Measurements from ENCODE around the gene ATG5. TPM values are rescaled to one million over a fixed set of nuclear protein-coding genes. Genes with fewer than 3 reads are reported as not detected.
"Not testable (repeated sequence)": the region's sequence is repeated elsewhere in the genome, so short reads cannot be mapped to it uniquely, and the experiment has no call there.

ATG5 gene
- total RNA-seq, 2 experiments from 2014 or later: 35.4 to 35.6 TPM

GRCh38 chr6:106251531-106252255 lies 73.9 kb downstream of the ATG5 start:
- peaks cover 22% of the 10 kb centered on the region for H3K36me3 Mint-ChIP-seq (ENCODE audit: low read depth)
- H3K9me3 Mint-ChIP-seq, H3K27ac Mint-ChIP-seq, H3K27me3 Mint-ChIP-seq, H3K4me3 Mint-ChIP-seq, POLR2A ChIA-PET, DNase-seq: not testable (repeated sequence)
- CTCF ChIA-PET: interaction anchor here (1.1 kb wide), 1 partner anchor 820 kb away, joined by 3 read pairs; no protein-coding TSS in a partner anchor
- peaks cover 21% of the 10 kb centered on the region for H3K4me1 Mint-ChIP-seq

DNA sequence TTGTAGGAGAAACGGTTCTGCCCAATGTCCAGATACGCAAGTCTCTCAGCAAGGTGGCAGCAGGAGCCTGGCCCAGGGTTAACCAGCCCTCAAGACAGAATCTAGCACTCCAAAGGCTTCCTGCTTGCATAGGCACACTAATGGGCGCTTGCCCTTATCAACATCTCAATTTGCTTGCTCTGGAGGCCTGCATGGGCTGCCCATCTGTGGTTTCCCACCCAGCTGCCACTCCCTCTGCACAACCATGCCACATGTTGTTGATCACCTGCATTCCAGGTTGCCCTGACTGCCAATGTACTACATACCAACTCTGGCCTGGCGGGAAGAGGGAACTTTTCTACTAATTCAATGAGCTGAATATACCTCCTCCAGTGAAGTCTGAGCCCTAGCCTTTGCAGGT lies 74.6 kb downstream of the ATG5 start:
- H3K4me3 Mint-ChIP-seq: no peak overlapping the region
- ChIA-PET POLR2A (no interaction called here), CTCF (no interaction called here)
- peaks cover 26% of the 10 kb centered on the region for H3K36me3 Mint-ChIP-seq (ENCODE audit: low read depth)
- H3K27me3 Mint-ChIP-seq: no peaks in the 10 kb centered on the region
- H3K9me3 Mint-ChIP-seq: no peaks in the 10 kb centered on the region
- peaks cover 25% of the 10 kb centered on the region for H3K4me1 Mint-ChIP-seq
- no peak for DNase-seq
- H3K27ac Mint-ChIP-seq: no peak overlapping the region

DNA sequence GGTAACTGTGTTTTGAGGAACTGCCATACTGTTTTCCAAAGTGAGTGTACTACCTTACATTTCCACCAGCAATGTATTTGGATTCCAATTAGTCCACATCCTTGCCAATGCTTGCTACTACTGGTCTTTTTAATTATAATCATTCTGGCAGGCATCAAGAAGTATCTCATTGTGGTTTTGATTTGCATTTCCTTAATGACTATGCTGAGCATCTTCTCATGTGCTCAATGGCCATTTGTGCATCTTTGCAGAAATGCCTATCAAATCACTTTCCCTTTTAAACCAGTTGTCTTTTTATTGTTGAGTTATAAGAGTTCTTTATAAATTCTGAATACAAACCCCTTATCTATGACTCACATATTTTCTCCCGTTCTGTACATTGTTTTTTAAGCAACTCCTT lies 75.9 kb downstream of the ATG5 start:
- H3K27me3 Mint-ChIP-seq: no peaks in the 10 kb centered on the region
- peaks cover 36% of the 10 kb centered on the region for H3K36me3 Mint-ChIP-seq (ENCODE audit: low read depth)
- H3K27ac Mint-ChIP-seq: no peak overlapping the region
- ChIA-PET POLR2A (no interaction called here), CTCF (no interaction called here)
- H3K9me3 Mint-ChIP-seq: no peaks in the 10 kb centered on the region
- peaks cover 32% of the 10 kb centered on the region for H3K4me1 Mint-ChIP-seq
- no peak overlapping the region for H3K4me3 Mint-ChIP-seq
- DNase-seq: no peak

- Mint-ChIP-seq H3K4me1 (peaks cover 32% of the 10 kb centered on the region), H3K27ac (peak overlapping the region; percentile 13), H3K9me3 (no peaks in the 10 kb centered on the region)
Measured at GRCh38 chr6:106247733-106248132, 77.8 kb downstream of the ATG5 start.

DNA sequence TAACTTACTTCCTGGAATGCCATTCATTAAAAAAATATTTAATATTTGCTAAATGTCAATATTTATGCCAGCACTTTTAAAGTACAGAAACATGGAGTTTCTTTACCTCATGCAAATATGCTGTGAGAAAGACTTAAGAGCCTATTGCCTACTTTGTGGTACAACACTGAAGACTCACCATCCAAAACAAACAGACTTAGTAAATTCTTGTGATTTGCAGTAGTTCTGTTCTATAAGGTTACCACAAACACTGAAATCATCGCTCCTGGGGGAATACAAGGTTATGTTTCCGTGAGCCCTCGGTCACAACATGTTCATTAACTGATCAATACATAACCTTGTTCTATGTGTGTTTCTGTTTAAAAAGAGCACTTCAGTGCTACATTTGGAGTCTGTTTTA lies 78.3 kb downstream of the ATG5 start:
- no peak for DNase-seq
- H3K36me3 Mint-ChIP-seq (ENCODE audit: low read depth): peaks cover 44% of the 10 kb centered on the region
- H3K27ac Mint-ChIP-seq: peak overlapping the region; percentile 13
- no peak overlapping the region for H3K4me3 Mint-ChIP-seq
- H3K4me1 Mint-ChIP-seq: peaks cover 32% of the 10 kb centered on the region
- H3K9me3 Mint-ChIP-seq: no peaks in the 10 kb centered on the region
- ChIA-PET CTCF (no interaction called here), POLR2A (no interaction called here)
- no peaks in the 10 kb centered on the region for H3K27me3 Mint-ChIP-seq

More at GRCh38 chr6:106247733-106248132, 77.8 kb downstream of the ATG5 start:
- CTCF ChIA-PET: no interaction called here
- peaks cover 46% of the 10 kb centered on the region for H3K36me3 Mint-ChIP-seq (ENCODE audit: low read depth)
- DNase-seq: no peak
- H3K27me3 Mint-ChIP-seq: no peaks in the 10 kb centered on the region
- POLR2A ChIA-PET: no interaction called here
- no peak overlapping the region for H3K4me3 Mint-ChIP-seq

- Mint-ChIP-seq H3K27me3 (no peaks in the 10 kb centered on the region), H3K36me3 (ENCODE audit: low read depth) (peaks cover 53% of the 10 kb centered on the region)
- CTCF ChIA-PET: no interaction called here
Measured at GRCh38 chr6:106244931-106245330, 80.6 kb downstream of the ATG5 start.

GRCh38 chr6:106244521-106244920 lies 81.0 kb downstream of the ATG5 start:
- H3K4me3 Mint-ChIP-seq: no peak overlapping the region
- no peaks in the 10 kb centered on the region for H3K27me3 Mint-ChIP-seq
- POLR2A ChIA-PET: no interaction called here
- CTCF ChIA-PET: no interaction called here
- no peak overlapping the region for H3K27ac Mint-ChIP-seq
- H3K36me3 Mint-ChIP-seq (ENCODE audit: low read depth): peaks cover 53% of the 10 kb centered on the region
- DNase-seq: no peak
- H3K4me1 Mint-ChIP-seq: peaks cover 22% of the 10 kb centered on the region
- no peaks in the 10 kb centered on the region for H3K9me3 Mint-ChIP-seq

More at GRCh38 chr6:106244931-106245330, 80.6 kb downstream of the ATG5 start:
- POLR2A ChIA-PET: no interaction called here
- Mint-ChIP-seq H3K27ac (no peak overlapping the region), H3K4me1 (peaks cover 24% of the 10 kb centered on the region), H3K4me3 (no peak overlapping the region), H3K9me3 (no peaks in the 10 kb centered on the region)
- DNase-seq: no peak

DNA sequence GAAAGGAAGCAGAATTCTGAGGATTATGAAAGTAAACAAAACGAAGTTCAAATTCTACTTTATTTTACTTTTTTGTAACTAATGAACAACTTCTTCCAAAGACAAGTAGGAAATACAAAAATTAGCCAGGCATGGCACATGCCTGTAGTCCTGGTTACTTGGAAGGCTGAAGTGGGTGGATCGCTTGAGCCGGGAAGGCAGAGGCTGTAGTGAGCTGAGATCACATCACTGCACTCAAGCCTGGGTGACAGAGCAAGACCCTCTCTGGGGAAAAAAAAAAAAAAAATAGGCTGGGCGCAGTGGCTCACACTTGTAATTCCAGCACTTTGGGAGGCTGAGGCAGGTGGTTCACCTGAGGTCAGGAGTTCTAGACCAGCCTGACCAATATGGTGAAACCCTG lies 82.3 kb downstream of the ATG5 start:
- no peak overlapping the region for H3K4me3 Mint-ChIP-seq
- CTCF ChIA-PET: no interaction called here
- peaks cover 19% of the 10 kb centered on the region for H3K4me1 Mint-ChIP-seq
- H3K27ac Mint-ChIP-seq: no peak overlapping the region
- DNase-seq: no peak
- POLR2A ChIA-PET: no interaction called here
- H3K36me3 Mint-ChIP-seq (ENCODE audit: low read depth): peaks cover 56% of the 10 kb centered on the region
- no peaks in the 10 kb centered on the region for H3K9me3 Mint-ChIP-seq
- H3K27me3 Mint-ChIP-seq: no peaks in the 10 kb centered on the region

DNA sequence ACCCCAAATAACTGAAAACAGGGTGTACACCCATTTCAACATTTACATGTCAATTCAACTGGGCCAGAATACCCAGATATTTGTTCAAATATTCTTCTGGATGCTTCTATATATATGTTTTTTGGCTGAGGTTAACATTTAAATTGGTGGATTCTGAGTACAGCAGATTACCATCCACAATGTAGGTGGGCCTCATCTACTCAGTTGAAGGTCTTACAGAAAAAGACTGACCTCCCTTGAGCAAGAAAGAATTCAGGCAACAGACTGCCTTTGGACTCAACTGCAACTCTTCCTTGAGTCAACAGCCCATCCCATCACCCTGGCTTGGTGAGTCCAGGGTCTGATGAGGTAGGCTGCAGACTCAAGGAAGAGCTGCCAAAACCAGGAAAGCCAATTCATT lies 84.1 kb downstream of the ATG5 start:
- DNase-seq: no peak
- Mint-ChIP-seq H3K36me3 (ENCODE audit: low read depth) (peaks cover 52% of the 10 kb centered on the region), H3K4me1 (peaks cover 12% of the 10 kb centered on the region), H3K4me3 (no peak overlapping the region), H3K27ac (no peak overlapping the region), H3K27me3 (no peaks in the 10 kb centered on the region), H3K9me3 (peaks cover under 1% of the 10 kb centered on the region)
- ChIA-PET POLR2A (no interaction called here), CTCF (no interaction called here)

DNA sequence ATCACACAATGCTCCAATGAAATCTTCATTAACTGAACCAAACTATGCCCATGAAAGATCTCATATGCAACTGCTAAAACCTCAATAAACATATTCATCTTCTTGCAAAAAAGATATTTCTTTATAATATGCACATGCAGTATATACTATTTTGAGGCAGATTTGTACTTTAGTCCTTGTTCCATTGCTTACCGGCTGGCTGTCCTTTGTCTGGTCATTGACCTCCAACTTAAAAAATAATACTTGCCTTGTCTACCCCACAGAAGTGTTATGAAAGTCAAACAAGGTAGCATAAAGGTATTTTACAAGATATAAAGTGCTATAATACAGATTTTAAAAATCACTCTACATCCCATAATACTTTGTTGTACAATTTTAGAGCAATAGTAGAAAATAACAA lies 88.3 kb downstream of the ATG5 start:
- Mint-ChIP-seq H3K4me1 (peaks cover 2% of the 10 kb centered on the region), H3K27ac (no peak overlapping the region), H3K36me3 (ENCODE audit: low read depth) (peaks cover 57% of the 10 kb centered on the region), H3K4me3 (no peak overlapping the region), H3K27me3 (no peaks in the 10 kb centered on the region), H3K9me3 (peaks cover 11% of the 10 kb centered on the region)
- POLR2A ChIA-PET: no interaction called here
- CTCF ChIA-PET: no interaction called here
- no peak for DNase-seq

DNA sequence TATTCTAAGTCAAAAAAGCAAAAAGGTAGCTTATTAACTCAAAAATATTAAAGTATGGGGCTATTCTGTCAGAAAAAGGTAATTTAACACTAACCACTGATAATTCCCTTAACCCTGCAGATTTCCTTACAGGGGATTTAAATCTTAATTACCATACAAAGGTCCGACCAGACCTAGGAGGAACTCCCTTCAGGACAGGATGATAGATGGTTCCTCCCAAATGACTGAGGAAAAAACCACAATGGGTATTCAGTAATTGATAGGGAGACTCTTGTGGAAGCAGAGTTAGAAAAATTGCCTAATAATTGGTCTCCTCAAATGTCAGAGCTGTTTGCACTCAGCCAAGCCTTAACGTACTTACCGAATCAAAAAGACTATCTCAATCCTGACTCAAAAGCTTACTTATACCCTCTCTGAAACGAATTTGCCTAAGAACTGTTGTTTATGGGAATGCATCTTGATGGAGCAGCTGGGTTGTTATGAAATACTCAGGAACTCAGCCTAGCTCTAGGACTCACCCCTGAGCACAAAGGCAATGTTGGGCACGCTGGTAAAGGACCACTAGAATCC lies 95.6 kb downstream of the ATG5 start:
- peaks cover 37% of the 10 kb centered on the region for H3K36me3 Mint-ChIP-seq (ENCODE audit: low read depth)
- CTCF ChIA-PET, H3K27me3 Mint-ChIP-seq, H3K27ac Mint-ChIP-seq, H3K4me3 Mint-ChIP-seq, DNase-seq, H3K9me3 Mint-ChIP-seq, POLR2A ChIA-PET: not testable (repeated sequence)
- H3K4me1 Mint-ChIP-seq: peaks cover 22% of the 10 kb centered on the region

DNA sequence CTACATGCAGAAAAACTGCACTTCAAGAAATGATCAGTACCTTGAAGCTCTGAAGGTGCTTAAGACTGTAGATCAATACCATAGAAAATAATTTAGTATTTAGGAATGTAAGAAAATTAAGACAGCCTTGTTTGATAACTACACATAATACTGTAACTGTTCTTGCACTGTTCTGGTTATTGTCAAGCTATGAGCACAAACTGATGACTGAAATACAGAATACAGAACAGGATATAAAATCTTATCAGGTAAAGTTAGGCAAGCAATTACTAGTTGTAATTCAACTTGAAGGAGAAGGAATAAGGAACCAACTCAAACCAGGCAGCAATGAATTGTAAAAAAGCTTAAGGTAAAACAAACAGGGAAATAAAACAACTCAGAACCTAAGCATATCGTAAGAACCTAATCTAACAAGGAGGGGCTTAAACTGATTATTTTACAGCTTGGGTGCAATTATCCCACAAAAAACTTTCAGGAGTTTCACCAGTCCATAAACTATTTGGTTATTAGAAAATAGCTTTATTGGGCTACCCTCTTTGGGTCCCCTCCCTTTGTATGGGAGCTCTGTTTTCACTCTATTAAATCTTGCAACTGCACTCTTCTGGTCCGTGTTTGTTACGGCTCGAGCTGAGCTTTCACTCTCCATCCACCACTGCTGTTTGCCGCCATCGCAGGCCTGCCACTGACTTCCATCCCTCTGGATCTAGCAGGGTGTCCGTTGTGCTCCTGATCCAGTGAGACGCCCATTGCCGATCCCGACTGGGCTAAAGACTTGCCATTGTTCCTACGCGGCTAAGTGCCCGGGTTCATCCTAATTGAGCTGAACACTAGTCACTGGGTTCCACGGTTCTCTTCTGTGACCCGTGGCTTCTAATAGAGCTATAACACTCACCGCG lies 97.7 kb downstream of the ATG5 start:
- DNase-seq: no peak
- no peaks in the 10 kb centered on the region for H3K27me3 Mint-ChIP-seq
- H3K4me3 Mint-ChIP-seq: no peak overlapping the region
- CTCF ChIA-PET: interaction anchor here (0.7 to 1.0 kb wide), 4 partner anchors 107 to 796 kb away, joined by 3 read pairs; no protein-coding TSS in a partner anchor
- H3K9me3 Mint-ChIP-seq: no peaks in the 10 kb centered on the region
- POLR2A ChIA-PET: interaction anchor here (1.8 kb wide), 1 partner anchor 98 kb away, joined by 5 read pairs; the partner anchor contains the start of gene ATG5
- peaks cover 32% of the 10 kb centered on the region for H3K4me1 Mint-ChIP-seq
- no peak overlapping the region for H3K27ac Mint-ChIP-seq
- peaks cover 28% of the 10 kb centered on the region for H3K36me3 Mint-ChIP-seq (ENCODE audit: low read depth)

DNA sequence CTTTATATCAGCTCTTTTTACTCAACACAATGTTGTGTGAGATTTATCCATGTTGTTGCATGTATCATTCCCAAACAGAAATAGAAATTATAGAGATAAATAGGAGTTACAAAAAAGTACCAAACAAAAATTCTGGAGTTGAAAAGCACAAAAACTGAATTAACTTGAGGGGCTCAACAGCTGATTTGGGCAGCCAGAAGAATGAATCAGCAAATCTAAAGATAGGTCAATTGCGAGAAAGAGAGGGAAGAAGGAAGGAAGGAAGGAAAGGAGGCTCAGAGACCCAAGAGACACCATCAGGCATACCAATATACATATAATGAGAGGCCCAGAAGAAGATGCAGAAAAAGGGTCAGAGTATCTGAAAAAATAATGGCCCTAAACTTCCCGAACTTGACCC lies 98.9 kb downstream of the ATG5 start:
- Mint-ChIP-seq H3K27me3 (no peaks in the 10 kb centered on the region), H3K36me3 (ENCODE audit: low read depth) (peaks cover 30% of the 10 kb centered on the region), H3K9me3 (no peaks in the 10 kb centered on the region), H3K4me3 (no peak overlapping the region), H3K27ac (no peak overlapping the region), H3K4me1 (peaks cover 37% of the 10 kb centered on the region)
- DNase-seq: no peak
- ChIA-PET POLR2A (no interaction called here), CTCF (interaction anchor here (0.7 to 4.5 kb wide), 2 partner anchors 14 to 126 kb away, joined by 3 to 37 read pairs; no protein-coding TSS in a partner anchor)
